ENCODE measurements around the gene NOG.

NOG gene

DNA sequence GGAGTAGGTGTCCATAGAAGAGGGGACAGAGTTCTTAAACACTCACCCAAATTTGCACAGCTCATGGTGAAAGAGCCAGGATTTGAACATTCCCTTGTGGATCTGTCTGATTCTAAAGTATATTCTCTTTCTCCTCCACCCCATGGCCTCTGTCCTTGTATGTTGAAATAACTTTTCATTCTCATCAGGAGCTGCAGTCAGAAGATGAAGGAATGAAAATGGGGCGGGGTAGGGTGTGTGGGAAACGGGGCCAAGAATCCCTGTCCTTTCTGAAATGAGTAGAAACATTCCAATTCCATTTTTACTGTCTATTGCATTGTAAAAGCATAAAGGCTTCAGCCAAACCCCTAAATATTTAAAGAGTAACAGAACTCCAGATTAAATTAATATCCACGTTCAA is 42.8 kb downstream of the NOG start:
- Histone ChIP-seq H3K9ac (no peak overlapping the region), H3K4me1 (no peaks in the 10 kb centered on the region; a peak in 1 of 20 replicates), H3K36me3 (no peaks in the 10 kb centered on the region), H3K4me3 (no peak overlapping the region), H3K9me3 (replicated peaks in 1 of 11) (no peaks in the 10 kb centered on the region), H4K20me1 (no peaks in the 10 kb centered on the region), H3K27me3 (no peaks in the 10 kb centered on the region), H3K27ac (no peak overlapping the region), H3K4me2 (no peak overlapping the region)
- TF ChIP-seq Cebpa-rat (IDR thresholded peaks at IDR 0.05) = no peak

DNA sequence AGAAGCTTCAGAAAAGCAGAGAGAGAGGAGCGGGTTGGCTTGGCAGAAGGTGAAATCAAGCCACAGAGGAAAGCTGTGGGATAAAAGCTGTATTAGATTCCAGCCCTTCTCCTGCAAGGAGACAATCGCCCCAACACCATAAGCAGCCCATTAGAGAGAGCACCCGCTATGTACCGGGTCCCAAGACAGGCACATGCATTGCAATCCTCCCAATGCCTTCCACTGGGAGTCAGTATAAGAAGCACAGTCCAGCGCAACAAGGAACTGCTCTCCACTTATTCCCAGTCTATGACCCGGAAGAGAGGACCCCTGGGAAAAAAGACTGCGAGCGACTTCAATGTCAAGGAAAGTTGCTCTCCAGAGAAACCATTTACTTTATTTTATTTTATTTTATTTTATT is 43.8 kb downstream of the NOG start:
- no peak overlapping the region for H3K27ac ChIP-seq
- H3K4me3 ChIP-seq = no peak overlapping the region
- H3K4me2 ChIP-seq = no peak overlapping the region
- no peaks in the 10 kb centered on the region for H3K27me3 ChIP-seq
- no peak for TF ChIP-seq Cebpa-rat (IDR thresholded peaks at IDR 0.05)
- peaks cover 0 to 5% (median 0%) of the 10 kb centered on the region in 10 experiments; a peak in 5 of 20 replicates for H3K4me1 ChIP-seq
- no peaks in the 10 kb centered on the region for H4K20me1 ChIP-seq
- H3K9ac ChIP-seq = no peak overlapping the region
- H3K9me3 ChIP-seq (replicated peaks in 1 of 11) = no peaks in the 10 kb centered on the region
- no peaks in the 10 kb centered on the region for H3K36me3 ChIP-seq

DNA sequence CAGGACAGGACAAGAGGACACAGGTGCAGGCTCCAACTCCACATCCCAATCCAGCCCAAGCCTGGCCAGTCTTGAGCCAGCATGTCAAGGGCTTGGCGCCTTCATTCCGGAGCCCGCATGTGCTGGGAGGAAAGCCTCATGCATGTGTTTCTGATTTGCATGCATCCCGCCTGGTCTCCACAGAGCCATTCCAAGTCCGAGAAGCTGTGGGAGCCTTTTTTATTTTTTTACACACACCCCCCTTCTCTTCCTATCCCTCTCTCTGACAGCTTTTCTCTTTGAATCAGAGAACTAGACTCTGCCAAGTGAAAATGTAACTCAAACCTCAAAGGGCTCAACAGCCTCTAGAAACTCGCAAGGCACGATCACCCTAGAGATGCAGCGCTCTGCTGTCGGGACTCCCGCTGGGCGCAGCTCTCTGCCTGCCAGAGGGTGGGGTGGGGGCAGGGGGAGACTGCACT is 45.1 kb downstream of the NOG start:
- no peak for TF ChIP-seq Cebpa-rat (IDR thresholded peaks at IDR 0.05)
- no peaks in the 10 kb centered on the region for H4K20me1 ChIP-seq
- no peaks in the 10 kb centered on the region for H3K9me3 ChIP-seq (replicated peaks in 1 of 11)
- H3K27me3 ChIP-seq = no peaks in the 10 kb centered on the region
- no peak overlapping the region for H3K9ac ChIP-seq
- no peak overlapping the region for H3K4me2 ChIP-seq
- no peak overlapping the region for H3K4me3 ChIP-seq
- H3K27ac ChIP-seq = no peak overlapping the region
- peaks cover 0 to 11% (median 0%) of the 10 kb centered on the region in 10 experiments; a peak in 4 of 20 replicates for H3K4me1 ChIP-seq
- no peaks in the 10 kb centered on the region for H3K36me3 ChIP-seq

DNA sequence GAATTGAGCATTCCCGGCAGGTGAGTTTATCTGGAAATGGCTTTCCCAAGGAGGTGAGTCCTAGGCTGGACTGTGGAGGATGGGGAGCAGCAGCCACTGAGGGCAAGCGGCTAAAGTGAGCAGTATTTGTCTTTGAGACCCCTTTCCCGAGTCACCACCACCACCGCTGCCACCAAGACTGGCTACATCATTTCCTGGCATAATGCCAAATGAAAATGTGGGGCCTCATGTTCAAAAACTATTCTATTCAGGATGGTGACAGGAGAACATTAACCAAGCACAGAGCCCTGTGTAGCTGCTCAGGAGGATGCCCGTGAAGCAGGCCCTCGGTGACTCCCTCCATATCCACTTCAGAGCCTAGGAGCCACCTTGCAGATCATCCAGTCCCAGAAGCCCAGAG is 46.0 kb downstream of the NOG start:
- H3K9ac ChIP-seq = no peak overlapping the region
- H3K9me3 ChIP-seq (replicated peaks in 1 of 11) = no peaks in the 10 kb centered on the region
- no peaks in the 10 kb centered on the region for H4K20me1 ChIP-seq
- H3K4me2 ChIP-seq = no peak overlapping the region
- peaks cover 0 to 11% (median 0%) of the 10 kb centered on the region in 10 experiments; a peak in 4 of 20 replicates for H3K4me1 ChIP-seq
- no peaks in the 10 kb centered on the region for H3K36me3 ChIP-seq
- no peak for TF ChIP-seq Cebpa-rat (IDR thresholded peaks at IDR 0.05)
- H3K4me3 ChIP-seq = no peak overlapping the region
- no peak overlapping the region for H3K27ac ChIP-seq
- H3K27me3 ChIP-seq = no peaks in the 10 kb centered on the region

DNA sequence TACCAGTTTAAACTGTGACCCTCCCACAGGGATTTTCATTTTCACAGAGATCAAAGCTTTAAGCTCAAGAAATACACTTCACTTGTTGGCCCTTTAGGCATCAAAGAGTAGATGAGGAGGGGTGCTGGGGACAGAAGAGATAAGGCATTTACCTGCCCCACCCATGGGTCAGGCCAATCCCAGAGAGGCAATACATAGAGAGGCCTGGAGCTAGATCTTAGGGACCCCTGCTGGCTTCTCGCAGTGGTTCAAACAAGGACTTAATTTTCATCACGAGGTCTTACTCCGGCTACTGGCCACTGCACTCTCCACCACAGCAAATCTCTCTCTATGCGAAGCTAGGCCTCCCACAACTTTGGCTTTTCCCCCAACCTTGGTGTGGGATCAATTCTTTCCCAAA is 46.6 kb downstream of the NOG start:
- no peaks in the 10 kb centered on the region for H3K27me3 ChIP-seq
- H3K4me1 ChIP-seq = peaks cover 0 to 11% (median 0%) of the 10 kb centered on the region in 10 experiments; a peak in 4 of 20 replicates
- H4K20me1 ChIP-seq = no peaks in the 10 kb centered on the region
- no peak overlapping the region for H3K27ac ChIP-seq
- H3K4me2 ChIP-seq = no peak overlapping the region
- no peaks in the 10 kb centered on the region for H3K9me3 ChIP-seq (replicated peaks in 1 of 11)
- H3K9ac ChIP-seq = no peak overlapping the region
- no peaks in the 10 kb centered on the region for H3K36me3 ChIP-seq
- no peak for TF ChIP-seq Cebpa-rat (IDR thresholded peaks at IDR 0.05)
- no peak overlapping the region for H3K4me3 ChIP-seq

DNA sequence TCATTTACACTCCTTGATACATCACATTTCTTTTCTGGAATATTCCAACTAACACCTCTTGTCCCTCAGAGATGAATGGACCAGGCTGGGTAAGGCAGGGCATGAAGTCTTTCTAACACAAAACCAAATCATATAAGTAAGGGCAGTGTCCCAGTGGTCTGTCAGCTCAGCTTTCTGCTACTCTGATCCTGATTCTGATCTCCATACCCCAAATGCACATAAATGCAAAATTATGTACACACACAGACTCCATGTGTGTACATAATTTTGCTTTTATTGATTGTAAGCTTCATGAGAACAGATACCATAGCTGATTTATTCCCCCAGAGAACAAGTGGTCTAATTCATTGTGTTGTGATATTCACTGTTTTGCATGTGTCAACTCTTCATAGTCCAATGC is 47.9 kb downstream of the NOG start:
- Histone ChIP-seq H3K4me3 (no peak overlapping the region), H3K4me1 (peaks cover 0 to 11% (median 0%) of the 10 kb centered on the region in 10 experiments; a peak in 4 of 20 replicates), H3K27ac (no peak overlapping the region), H3K9me3 (replicated peaks in 1 of 11) (no peaks in the 10 kb centered on the region), H3K4me2 (no peak overlapping the region), H3K9ac (no peak overlapping the region), H3K27me3 (no peaks in the 10 kb centered on the region), H3K36me3 (no peaks in the 10 kb centered on the region), H4K20me1 (no peaks in the 10 kb centered on the region)
- TF ChIP-seq Cebpa-rat (IDR thresholded peaks at IDR 0.05) = no peak

DNA sequence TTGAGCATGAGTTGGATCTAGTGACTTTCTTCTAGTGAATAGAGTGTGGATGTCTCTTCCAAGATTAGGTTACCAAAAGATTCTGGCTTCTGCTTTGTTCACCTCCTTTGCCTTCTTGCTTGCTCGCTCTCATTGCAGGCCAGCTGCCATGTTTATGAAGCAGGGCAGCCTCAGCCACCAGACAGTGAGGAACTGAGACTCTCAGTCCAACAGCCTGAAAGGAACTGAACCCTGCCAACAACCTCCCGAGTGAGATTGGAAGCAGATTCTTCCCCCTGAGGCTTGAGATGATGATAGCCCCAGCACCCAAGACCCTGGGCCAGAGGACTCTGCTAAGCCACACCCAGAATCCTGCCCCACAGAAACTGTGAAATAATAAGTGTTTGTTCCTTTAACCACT is 48.4 kb downstream of the NOG start:
- Histone ChIP-seq H3K4me1 (peaks cover 0 to 11% (median 0%) of the 10 kb centered on the region in 10 experiments; a peak in 4 of 20 replicates), H3K4me2 (no peak overlapping the region), H3K9me3 (replicated peaks in 1 of 11) (no peaks in the 10 kb centered on the region), H4K20me1 (no peaks in the 10 kb centered on the region), H3K27me3 (no peaks in the 10 kb centered on the region), H3K36me3 (no peaks in the 10 kb centered on the region), H3K4me3 (no peak overlapping the region), H3K27ac (no peak overlapping the region), H3K9ac (no peak overlapping the region)
- no peak for TF ChIP-seq Cebpa-rat (IDR thresholded peaks at IDR 0.05)

DNA sequence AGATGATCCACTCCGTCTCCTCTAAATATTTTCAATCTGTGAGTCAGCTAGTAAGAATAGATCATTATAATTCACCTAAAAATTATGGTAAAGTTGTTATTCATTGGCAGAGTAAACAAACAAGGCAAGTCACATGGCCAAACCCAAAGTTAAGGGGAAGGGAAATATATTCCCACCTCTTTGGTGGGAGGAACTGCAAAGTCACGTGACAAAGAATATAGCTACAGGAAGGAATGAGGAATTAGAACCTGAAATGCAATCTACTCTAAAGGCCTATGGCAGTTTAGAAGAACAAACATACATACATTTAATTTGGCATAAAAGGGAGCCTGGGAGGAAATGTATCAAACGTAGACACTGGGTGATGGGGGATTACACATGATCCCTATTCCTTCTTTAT is 48.9 kb downstream of the NOG start:
- Histone ChIP-seq H3K27ac (no peak overlapping the region), H3K27me3 (no peaks in the 10 kb centered on the region), H3K9ac (no peak overlapping the region), H3K9me3 (replicated peaks in 1 of 11) (no peaks in the 10 kb centered on the region), H3K36me3 (no peaks in the 10 kb centered on the region), H4K20me1 (no peaks in the 10 kb centered on the region), H3K4me2 (peak overlapping the region in 1 of 11 experiments; percentile 33; a peak in 1 of 22 replicates), H3K4me1 (peaks cover 0 to 11% (median 0%) of the 10 kb centered on the region in 10 experiments; a peak in 4 of 20 replicates), H3K4me3 (no peak overlapping the region)
- no peak for TF ChIP-seq Cebpa-rat (IDR thresholded peaks at IDR 0.05)

Measured in BLaER1 treated with 17β-estradiol and CSF1 and Interleukin-3, amounts not matched to agents 10 nM and 100 nM (cell line).